Mesendoderm (in vitro differentiated cells): ENCODE measurements around the gene SLC38A4.

Source experiments
- DNase-seq: peaks from one replicate; pipeline ENCODE4 v3.0.0; 2013
- H2AK5ac ChIP-seq: 2 replicates; pipeline ENCODE4 v1.6.1; 2013; ENCODE audit warnings: low read length, inconsistent platforms
- H2BK120ac ChIP-seq: 2 replicates; pipeline ENCODE4 v1.6.1; 2013; ENCODE audit warnings: low read depth, mild to moderate bottlenecking, low read length, moderate library complexity, mixed read lengths
- H2BK15ac ChIP-seq: replicated peaks from 2 replicates; pipeline ENCODE4 v1.6.1; 2013; ENCODE audit warnings: low read depth, mild to moderate bottlenecking, moderate library complexity
- H2BK5ac ChIP-seq: 2 replicates; pipeline ENCODE4 v1.6.1; 2013; ENCODE audit warnings: low read length, inconsistent platforms
- H3K18ac ChIP-seq: 2 replicates; pipeline ENCODE4 v1.6.1; 2013; ENCODE audit warnings: mild to moderate bottlenecking, low read length, mixed read lengths
- H3K23ac ChIP-seq: one replicate; pipeline ENCODE4 v1.6.1; 2013; ENCODE audit warnings: low read length
- H3K27ac ChIP-seq: 2 replicates; pipeline ENCODE4 v1.5.1; 2013; ENCODE audit warnings: low read depth, mild to moderate bottlenecking, inconsistent platforms, low read length, moderate library complexity
- H3K27me3 ChIP-seq: 2 replicates; pipeline ENCODE4 v1.6.1; 2013; ENCODE audit warnings: low read length, control low read depth, mild to moderate bottlenecking, inconsistent platforms; ENCODE audit not compliant: insufficient read depth, poor library complexity
- H3K36me3 ChIP-seq: 2 replicates; pipeline ENCODE4 v1.6.1; 2013; ENCODE audit warnings: low read length, inconsistent platforms; ENCODE audit not compliant: control insufficient read depth, insufficient read depth
- H3K4ac ChIP-seq: one replicate; pipeline ENCODE4 v1.6.1; 2013; ENCODE audit warnings: low read depth, mild to moderate bottlenecking, low read length, moderate library complexity
- H3K4me1 ChIP-seq: 2 replicates; pipeline ENCODE4 v1.6.1; 2013; ENCODE audit warnings: low read depth, low read length, inconsistent platforms; ENCODE audit not compliant: control insufficient read depth
- H3K4me2 ChIP-seq: 2 replicates; pipeline ENCODE4 v1.6.1; 2013; ENCODE audit warnings: low read length
- H3K4me3 ChIP-seq: 2 replicates; pipeline ENCODE4 v1.5.1; 2013; ENCODE audit warnings: mild to moderate bottlenecking, low read length
- H3K56ac ChIP-seq: one replicate; pipeline ENCODE4 v1.6.1; 2013; ENCODE audit warnings: low read length
- H3K79me1 ChIP-seq: 2 replicates; pipeline ENCODE4 v1.6.1; 2013; ENCODE audit warnings: low read length, inconsistent platforms
- H3K79me2 ChIP-seq: 2 replicates; pipeline ENCODE4 v1.6.1; 2013; ENCODE audit warnings: mild to moderate bottlenecking, low read length; ENCODE audit not compliant: control insufficient read depth, insufficient read depth
- H3K9ac ChIP-seq: 2 replicates; pipeline ENCODE4 v1.6.1; 2013; ENCODE audit warnings: low read length, inconsistent platforms
- H4K5ac ChIP-seq: one replicate; pipeline ENCODE4 v1.6.1; 2013; ENCODE audit warnings: low read length
- H4K8ac ChIP-seq: one replicate; pipeline ENCODE4 v1.6.1; 2013; ENCODE audit warnings: low read depth, mild to moderate bottlenecking, control low read depth, low read length, moderate library complexity
- WGBS: extraction: QIAGEN DNeasy Blood & Tissue Kit; methylation state at CpG from one replicate; pipeline ENCODE4 v1.1.7; 2013; ENCODE audit warnings: low lambda C conversion rate, missing lambda C conversion rate; ENCODE audit not compliant: insufficient coverage; ENCODE audit errors: extremely low coverage; 5-methylcytosine and 5-hydroxymethylcytosine counted together

SLC38A4 gene

GRCh38 chr12:46785382-46785781 is 40.4 kb downstream of the SLC38A4 start:
- Histone ChIP-seq H2AK5ac (no peak overlapping the region), H3K79me2 (no peaks in the 10 kb centered on the region), H3K36me3 (no peaks in the 10 kb centered on the region), H3K56ac (no peak overlapping the region), H3K79me1 (no peaks in the 10 kb centered on the region), H3K27me3 (no peaks in the 10 kb centered on the region), H3K4me2 (no peak overlapping the region), H3K4me3 (no peak overlapping the region), H4K5ac (no peak overlapping the region), H4K8ac (no peak overlapping the region), H3K9ac (no peak overlapping the region), H3K27ac (no peak overlapping the region), H3K4ac (no peak overlapping the region), H2BK15ac (no peak overlapping the region), H3K18ac (no peak overlapping the region), H3K23ac (no peak overlapping the region), H2BK5ac (no peak overlapping the region), H2BK120ac (no peak overlapping the region), H3K4me1 (no peaks in the 10 kb centered on the region)
- no CpG with 5 or more reads among the region's 3 CpGs for WGBS
- no peak for DNase-seq

- Histone ChIP-seq H4K8ac (no peak overlapping the region), H2BK15ac (no peak overlapping the region), H3K18ac (no peak overlapping the region), H3K4me2 (no peak overlapping the region), H2AK5ac (no peak overlapping the region), H3K79me2 (no peaks in the 10 kb centered on the region), H3K79me1 (no peaks in the 10 kb centered on the region), H3K27me3 (no peaks in the 10 kb centered on the region), H4K5ac (no peak overlapping the region), H3K56ac (no peak overlapping the region), H3K4me3 (no peak overlapping the region), H3K9ac (no peak overlapping the region), H2BK5ac (no peak overlapping the region), H3K23ac (no peak overlapping the region), H3K27ac (no peak overlapping the region), H3K4ac (no peak overlapping the region), H2BK120ac (no peak overlapping the region), H3K36me3 (no peaks in the 10 kb centered on the region), H3K4me1 (no peaks in the 10 kb centered on the region)
- WGBS = no CpG with 5 or more reads among the region's 5 CpGs
- DNase-seq = no peak
Observed at GRCh38 chr12:46783871-46784270, 41.9 kb downstream of the SLC38A4 start.

- no peaks in the 10 kb centered on the region for H3K79me2 ChIP-seq
- no peaks in the 10 kb centered on the region for H3K79me1 ChIP-seq
- no peak overlapping the region for H2BK5ac ChIP-seq
- H3K23ac ChIP-seq = no peak overlapping the region
- H3K4me1 ChIP-seq = no peaks in the 10 kb centered on the region
- H3K36me3 ChIP-seq = no peaks in the 10 kb centered on the region
- H3K56ac ChIP-seq = no peak overlapping the region
- no peak overlapping the region for H2BK15ac ChIP-seq
- H4K8ac ChIP-seq = no peak overlapping the region
- no peak overlapping the region for H2BK120ac ChIP-seq
- no peaks in the 10 kb centered on the region for H3K27me3 ChIP-seq
- no peak overlapping the region for H3K4me2 ChIP-seq
- no peak overlapping the region for H2AK5ac ChIP-seq
- H4K5ac ChIP-seq = no peak overlapping the region
- no peak overlapping the region for H3K18ac ChIP-seq
- H3K9ac ChIP-seq = no peak overlapping the region
- DNase-seq = no peak
- H3K4me3 ChIP-seq = no peak overlapping the region
- no peak overlapping the region for H3K4ac ChIP-seq
- H3K27ac ChIP-seq = no peak overlapping the region
Observed at GRCh38 chr12:46779879-46780278, 45.9 kb downstream of the SLC38A4 start.

DNA sequence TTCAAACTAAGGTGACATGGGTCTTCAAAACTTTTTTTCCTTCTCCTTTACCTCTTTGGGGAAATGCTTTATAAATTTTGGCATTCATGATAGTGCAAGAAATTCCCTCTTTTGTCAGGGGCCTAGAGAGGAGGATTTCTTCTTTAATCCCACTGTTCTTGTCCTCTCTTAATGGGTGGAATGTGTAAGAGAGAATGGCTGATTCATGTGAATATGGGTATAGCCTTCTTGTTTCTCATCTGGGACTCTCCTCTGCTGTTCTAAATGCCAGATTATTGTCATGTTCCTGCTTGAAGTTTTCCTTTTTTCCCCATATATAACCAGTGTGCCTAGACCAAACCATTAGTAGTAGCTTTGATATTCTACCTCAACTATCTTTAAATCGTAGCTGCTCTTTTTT is 46.7 kb downstream of the SLC38A4 start:
- Histone ChIP-seq H2BK15ac (no peak overlapping the region), H3K79me2 (no peaks in the 10 kb centered on the region), H3K23ac (no peak overlapping the region), H3K9ac (no peak overlapping the region), H3K56ac (no peak overlapping the region), H3K18ac (no peak overlapping the region), H2AK5ac (no peak overlapping the region), H3K4ac (no peak overlapping the region), H3K27ac (no peak overlapping the region), H3K4me1 (no peaks in the 10 kb centered on the region), H3K4me3 (no peak overlapping the region), H2BK120ac (no peak overlapping the region), H4K5ac (no peak overlapping the region), H3K36me3 (no peaks in the 10 kb centered on the region), H3K27me3 (no peaks in the 10 kb centered on the region), H2BK5ac (no peak overlapping the region), H4K8ac (no peak overlapping the region), H3K79me1 (no peaks in the 10 kb centered on the region), H3K4me2 (no peak overlapping the region)
- no CpG with 5 or more reads among the region's 1 CpG for whole genome bisulfite sequencing
- no peak for DNase-seq

GRCh38 chr12:46778415-46778814 is 47.4 kb downstream of the SLC38A4 start:
- Histone ChIP-seq H3K79me2 (no peaks in the 10 kb centered on the region), H2BK15ac (no peak overlapping the region), H3K23ac (no peak overlapping the region), H2AK5ac (no peak overlapping the region), H3K27me3 (no peaks in the 10 kb centered on the region), H3K4ac (no peak overlapping the region), H2BK5ac (no peak overlapping the region), H3K9ac (no peak overlapping the region), H2BK120ac (no peak overlapping the region), H3K4me3 (no peak overlapping the region), H3K4me2 (no peak overlapping the region), H3K27ac (no peak overlapping the region), H3K18ac (no peak overlapping the region), H3K56ac (no peak overlapping the region), H3K4me1 (no peaks in the 10 kb centered on the region), H4K8ac (no peak overlapping the region), H3K79me1 (no peaks in the 10 kb centered on the region), H3K36me3 (no peaks in the 10 kb centered on the region), H4K5ac (no peak overlapping the region)
- no CpG with 5 or more reads among the region's 5 CpGs for WGBS
- DNase-seq = no peak

DNA sequence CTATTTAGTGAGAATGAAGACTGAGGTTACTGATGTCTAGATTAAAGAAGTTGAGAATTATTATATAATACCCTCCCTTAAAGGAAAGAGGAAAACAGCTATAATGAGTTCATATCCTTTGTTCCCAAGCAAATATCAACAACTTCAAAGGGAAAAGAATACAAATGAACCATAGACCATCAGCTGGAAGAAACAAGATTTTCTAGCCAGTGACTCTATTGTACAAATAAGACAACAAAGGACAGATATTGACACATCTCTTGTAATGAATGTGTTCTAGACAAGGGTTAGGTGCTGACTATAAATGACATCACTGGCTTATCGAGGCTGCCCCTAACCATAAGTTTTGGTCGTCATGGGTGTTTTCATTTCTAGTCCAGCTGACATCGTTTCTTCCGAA is 48.2 kb downstream of the SLC38A4 start:
- Histone ChIP-seq H2BK15ac (no peak overlapping the region), H3K79me1 (no peaks in the 10 kb centered on the region), H2BK120ac (no peak overlapping the region), H3K18ac (no peak overlapping the region), H3K27me3 (no peaks in the 10 kb centered on the region), H3K56ac (no peak overlapping the region), H3K23ac (no peak overlapping the region), H3K4me2 (no peak overlapping the region), H3K79me2 (no peaks in the 10 kb centered on the region), H3K4ac (no peak overlapping the region), H4K8ac (no peak overlapping the region), H3K36me3 (no peaks in the 10 kb centered on the region), H3K9ac (no peak overlapping the region), H3K4me1 (no peaks in the 10 kb centered on the region), H2BK5ac (no peak overlapping the region), H3K27ac (no peak overlapping the region), H3K4me3 (no peak overlapping the region), H2AK5ac (no peak overlapping the region), H4K5ac (no peak overlapping the region)
- DNase-seq = no peak
- WGBS = 100% methylated on average over 2 of the region's 4 CpGs
